ENCODE data around the gene CYB5A.
"Not testable (repeated sequence)": the region's sequence is repeated elsewhere in the genome, so short reads cannot be mapped to it uniquely, and the experiment has no call there.

CYB5A gene

GRCh38 chr18:74299162-74299561 is 7.4 kb upstream of the CYB5A start:
- H3K4me3 ChIP-seq (ENCODE audit: low read depth, low read length): no peak overlapping the region

DNA sequence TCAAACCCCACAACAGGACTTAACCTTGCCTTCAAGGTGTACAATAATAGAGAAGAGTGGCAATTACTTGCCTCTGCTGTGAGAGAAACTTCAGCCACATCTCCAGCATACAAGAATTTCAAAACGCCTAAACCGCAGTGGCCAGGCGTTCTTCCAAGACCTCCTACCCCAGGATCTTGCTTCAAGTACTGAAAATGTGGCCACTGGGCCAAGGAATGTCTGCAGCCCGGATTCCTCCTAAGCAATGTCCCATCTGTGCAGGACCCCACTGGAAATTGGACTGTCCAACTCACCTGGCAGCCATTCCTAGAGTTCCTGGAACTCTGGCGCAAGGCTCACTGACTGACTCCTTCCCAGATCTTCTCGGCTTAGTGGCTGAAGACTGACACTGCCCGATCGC is 2.8 kb upstream of the CYB5A start:
- no peak overlapping the region for H3K4me3 ChIP-seq (ENCODE audit: low read depth, low read length)

DNA sequence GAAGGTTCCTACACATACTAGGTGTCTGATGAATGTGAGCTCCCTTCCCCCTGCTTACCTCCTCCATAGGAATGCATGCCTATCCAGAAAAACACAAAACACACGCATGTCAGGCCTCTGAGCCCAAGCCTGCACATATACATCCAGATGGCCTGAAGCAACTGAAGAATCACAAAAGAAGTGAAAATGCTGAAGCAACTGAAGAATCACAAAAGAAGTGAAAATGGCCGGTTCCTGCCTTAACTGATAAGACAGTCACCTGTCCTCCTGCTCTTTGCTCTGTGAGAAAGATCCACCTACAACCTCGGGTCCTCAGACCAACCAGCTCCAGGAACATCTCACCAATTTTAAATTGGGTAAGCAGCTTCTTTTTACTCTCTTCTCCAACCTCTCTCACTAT is 1.2 kb upstream of the CYB5A start:
- H3K4me3 ChIP-seq (ENCODE audit: low read depth, low read length): not testable (repeated sequence)

GRCh38 chr18:74292541-74292858 is 737 bp upstream of the CYB5A start:
- H3K4me3 ChIP-seq (ENCODE audit: low read depth, low read length): peak overlapping the region; percentile 78

DNA sequence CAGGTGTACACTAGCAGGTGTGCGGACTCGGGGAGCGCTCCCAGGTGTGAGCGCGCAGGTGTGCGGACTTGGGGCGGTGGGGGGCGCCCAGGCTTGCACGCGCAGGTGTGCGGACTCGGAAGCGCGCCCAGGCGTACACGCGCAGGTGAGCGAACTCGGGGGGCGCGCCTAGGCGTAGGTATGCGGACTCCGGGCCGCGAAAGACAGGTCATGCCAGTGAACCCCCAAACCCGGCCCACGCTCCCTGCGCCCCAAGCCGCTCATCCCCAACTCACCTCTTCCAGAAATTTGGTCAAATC is 342 bp downstream of the CYB5A start:
- H3K4me3 ChIP-seq (ENCODE audit: low read depth, low read length): peak overlapping the region; percentile 78

- H3K4me3 ChIP-seq (ENCODE audit: low read depth, low read length): peak overlapping the region; percentile 78
Observed at GRCh38 chr18:74290794-74291471, 830 bp downstream of the CYB5A start.

- no peak overlapping the region for H3K4me3 ChIP-seq (ENCODE audit: low read depth, low read length)
Observed at GRCh38 chr18:74290021-74290420, 1.7 kb downstream of the CYB5A start.

DNA sequence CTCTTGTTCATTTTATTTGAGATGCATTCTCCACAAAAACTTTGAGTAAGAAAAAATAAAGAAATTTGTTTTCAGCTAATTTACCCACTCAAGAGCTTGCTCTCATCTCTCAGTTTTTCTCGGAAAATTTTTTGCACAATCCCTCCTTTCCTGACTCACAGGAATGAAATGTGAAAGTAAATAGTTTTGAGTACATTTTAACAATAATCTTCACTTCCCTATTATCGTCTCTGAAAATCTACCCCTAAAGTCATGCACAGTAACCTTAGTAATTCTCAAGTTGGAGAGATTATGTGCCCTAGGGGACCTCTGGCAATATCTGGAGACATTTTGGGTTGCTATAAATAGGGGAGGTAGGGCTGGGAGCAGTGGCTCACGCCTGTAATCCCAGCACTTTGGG is 2.6 kb downstream of the CYB5A start:
- no peak overlapping the region for H3K4me3 ChIP-seq (ENCODE audit: low read depth, low read length)

DNA sequence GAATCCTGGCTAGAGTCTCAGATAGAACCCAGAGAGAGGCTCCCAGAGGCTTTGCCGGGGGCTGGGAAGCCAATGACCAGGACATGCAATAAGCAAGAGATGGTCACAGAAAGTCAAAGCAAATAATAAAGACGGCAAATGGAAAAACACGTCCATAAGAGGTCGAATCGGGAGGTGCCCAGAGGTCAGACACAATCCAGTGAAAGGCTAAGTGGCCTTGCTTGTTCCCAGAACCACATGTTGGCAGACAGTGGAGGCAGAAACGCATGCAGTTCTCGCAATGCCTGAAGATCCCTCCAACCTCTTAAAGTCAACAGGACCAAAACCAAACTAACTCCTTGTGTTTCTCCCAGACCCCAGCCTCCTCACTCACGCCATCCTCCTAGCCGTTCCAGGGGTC is 3.0 kb downstream of the CYB5A start:
- H3K4me3 ChIP-seq (ENCODE audit: low read depth, low read length): no peak overlapping the region

DNA sequence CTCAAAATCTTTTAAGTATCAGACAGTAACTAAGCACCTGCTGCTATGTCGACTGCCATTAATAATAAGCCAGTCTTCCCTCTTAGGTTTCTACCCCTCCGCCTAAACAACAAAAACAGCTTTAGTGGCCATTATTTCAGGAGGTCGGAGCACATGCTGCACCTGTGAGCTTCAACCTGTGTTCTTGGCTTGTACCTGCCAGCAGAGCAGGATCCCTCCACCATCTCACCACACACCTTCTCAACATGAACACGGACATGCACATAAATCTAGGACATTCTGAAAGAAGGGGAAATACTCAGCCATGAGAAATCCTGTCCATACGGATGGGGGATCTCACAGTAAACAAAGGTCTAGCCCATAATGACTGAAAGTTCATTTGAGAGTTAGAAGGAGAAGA is 3.7 kb downstream of the CYB5A start:
- no peak overlapping the region for H3K4me3 ChIP-seq (ENCODE audit: low read depth, low read length)

GRCh38 chr18:74286856-74287255 is 4.9 kb downstream of the CYB5A start:
- H3K4me3 ChIP-seq (ENCODE audit: low read depth, low read length): no peak overlapping the region

DNA sequence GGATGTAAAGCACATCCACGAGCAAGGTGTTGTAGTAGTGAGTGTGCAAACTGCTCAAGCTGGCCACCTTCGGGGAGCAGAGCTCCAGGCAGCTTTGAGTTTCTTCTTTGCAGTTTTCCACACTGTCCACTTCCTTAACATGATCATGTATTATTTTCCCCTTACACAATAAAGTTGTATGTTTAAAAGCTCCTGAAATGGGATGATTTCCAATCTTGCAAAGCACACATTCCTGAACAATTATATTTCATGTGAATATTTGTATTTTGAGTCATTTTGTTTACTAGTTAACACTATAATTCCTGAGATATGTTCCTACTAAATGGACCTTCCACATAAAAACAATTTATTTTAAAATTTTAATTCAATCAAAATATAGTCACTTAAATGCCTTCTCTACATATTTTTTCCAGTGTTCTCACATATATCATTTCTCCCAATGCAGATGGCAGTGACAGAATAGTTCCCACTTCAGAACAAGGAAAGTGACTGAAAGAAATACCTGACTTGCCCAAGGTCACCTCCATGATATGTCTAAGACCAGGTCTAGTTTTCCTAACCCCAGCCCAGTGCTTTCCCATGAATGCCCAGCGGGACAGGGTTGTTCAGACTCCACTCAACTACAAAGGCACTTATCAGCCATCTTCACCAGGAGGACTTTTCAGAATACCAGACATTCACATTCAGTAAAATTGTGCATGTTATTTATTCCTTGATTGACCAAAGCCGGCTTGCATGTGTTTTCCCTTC is 5.5 kb downstream of the CYB5A start:
- no peak overlapping the region for H3K4me3 ChIP-seq (ENCODE audit: low read depth, low read length)

DNA sequence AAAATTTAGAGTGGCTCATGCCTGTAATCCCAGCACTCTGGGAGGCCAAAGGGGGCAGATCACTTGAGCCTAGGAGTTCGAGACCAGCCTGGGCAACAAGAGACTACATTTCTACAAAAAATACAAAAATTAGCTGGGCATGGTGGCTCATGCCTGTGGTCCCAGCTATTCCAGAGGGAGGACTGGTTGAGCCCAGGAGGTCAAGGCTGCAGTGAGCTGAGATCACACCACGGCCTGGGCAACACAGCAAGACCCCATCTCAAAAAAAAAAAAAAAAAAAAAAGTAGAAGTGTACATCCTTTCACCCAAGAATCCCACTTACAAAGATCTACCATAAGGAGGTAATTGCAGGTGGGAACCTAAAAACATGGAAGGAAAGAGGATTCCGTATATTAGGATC is 6.2 kb downstream of the CYB5A start:
- not testable (repeated sequence) for H3K4me3 ChIP-seq (ENCODE audit: low read depth, low read length)

- H3K4me3 ChIP-seq (ENCODE audit: low read depth, low read length): no peak overlapping the region
Observed at GRCh38 chr18:74284980-74285355, 6.8 kb downstream of the CYB5A start.

DNA sequence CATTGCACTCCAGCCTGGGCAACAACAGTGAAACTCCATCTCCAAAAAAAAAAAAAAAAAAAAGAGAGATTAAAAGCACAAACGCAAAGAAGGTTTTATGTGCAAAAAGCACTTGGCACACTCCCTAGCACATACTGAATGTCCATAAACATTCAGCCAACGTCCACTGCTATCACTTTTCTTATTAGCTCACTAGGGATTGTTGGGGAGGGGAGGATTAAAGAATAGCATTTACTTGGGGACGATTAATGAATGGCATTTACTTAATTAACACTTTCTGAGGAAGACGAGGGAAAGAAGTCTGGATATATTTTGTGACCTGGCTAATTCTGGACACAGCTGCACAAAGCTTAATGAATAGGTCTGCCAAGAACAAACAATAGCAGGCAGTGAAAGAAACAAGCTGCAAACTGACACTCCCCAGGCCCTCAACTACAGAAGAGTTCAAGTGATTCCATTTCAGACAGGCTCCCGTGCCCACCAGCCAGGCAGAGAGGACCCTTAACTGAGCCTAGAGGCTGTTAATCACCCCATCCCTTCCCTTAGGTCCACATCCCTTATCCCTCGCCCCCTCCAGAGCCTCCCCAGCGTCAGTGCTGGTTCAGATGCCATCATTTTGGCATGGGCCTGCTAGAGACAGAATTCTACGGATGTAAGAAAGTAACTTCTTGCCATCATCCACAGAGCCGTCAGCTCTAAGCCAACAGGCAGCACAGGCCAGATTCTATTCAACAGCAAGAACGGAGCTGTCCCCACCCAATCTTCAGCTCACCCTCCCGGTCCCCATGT is 7.4 kb downstream of the CYB5A start:
- no peak overlapping the region for H3K4me3 ChIP-seq (ENCODE audit: low read depth, low read length)

GRCh38 chr18:74283646-74284045 is 8.1 kb downstream of the CYB5A start:
- H3K4me3 ChIP-seq (ENCODE audit: low read depth, low read length): no peak overlapping the region

GRCh38 chr18:74282755-74283554 is 8.8 kb downstream of the CYB5A start:
- no peak overlapping the region for H3K4me3 ChIP-seq (ENCODE audit: low read depth, low read length)

GRCh38 chr18:74281980-74282754 is 9.6 kb downstream of the CYB5A start:
- H3K4me3 ChIP-seq (ENCODE audit: low read depth, low read length): no peak overlapping the region

GRCh38 chr18:74281011-74281979 is 10.5 kb downstream of the CYB5A start:
- no peak overlapping the region for H3K4me3 ChIP-seq (ENCODE audit: low read depth, low read length)

DNA sequence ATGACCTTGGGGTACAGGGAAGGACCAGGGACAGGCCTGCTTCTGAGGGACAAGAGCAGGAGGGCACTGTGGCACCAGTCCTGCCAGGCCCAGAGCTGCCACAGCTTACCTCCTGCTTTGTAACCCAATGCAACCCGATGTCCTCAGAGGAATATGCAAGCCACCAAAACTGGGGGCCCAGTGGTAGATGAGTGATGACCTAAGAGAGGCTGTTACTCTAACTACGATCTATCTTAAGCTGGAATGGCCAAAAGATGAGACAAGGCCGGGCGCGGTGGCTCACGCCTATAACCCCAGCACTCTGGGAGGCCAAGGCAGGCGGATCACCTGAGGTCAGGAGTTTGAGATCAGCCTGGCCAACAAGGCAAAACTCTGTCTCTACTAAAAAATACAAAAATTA is 12.8 kb downstream of the CYB5A start:
- no peak overlapping the region for H3K4me3 ChIP-seq (ENCODE audit: low read depth, low read length)

Measured in iPS-11a (cell line).